Measurements from ENCODE around the gene SAMD14.

SAMD14 gene

GRCh38 chr17:50132104-50132794 lies 2.3 kb upstream of the SAMD14 start:
- no peak for DNase-seq (ENCODE audit: low read depth)

DNA sequence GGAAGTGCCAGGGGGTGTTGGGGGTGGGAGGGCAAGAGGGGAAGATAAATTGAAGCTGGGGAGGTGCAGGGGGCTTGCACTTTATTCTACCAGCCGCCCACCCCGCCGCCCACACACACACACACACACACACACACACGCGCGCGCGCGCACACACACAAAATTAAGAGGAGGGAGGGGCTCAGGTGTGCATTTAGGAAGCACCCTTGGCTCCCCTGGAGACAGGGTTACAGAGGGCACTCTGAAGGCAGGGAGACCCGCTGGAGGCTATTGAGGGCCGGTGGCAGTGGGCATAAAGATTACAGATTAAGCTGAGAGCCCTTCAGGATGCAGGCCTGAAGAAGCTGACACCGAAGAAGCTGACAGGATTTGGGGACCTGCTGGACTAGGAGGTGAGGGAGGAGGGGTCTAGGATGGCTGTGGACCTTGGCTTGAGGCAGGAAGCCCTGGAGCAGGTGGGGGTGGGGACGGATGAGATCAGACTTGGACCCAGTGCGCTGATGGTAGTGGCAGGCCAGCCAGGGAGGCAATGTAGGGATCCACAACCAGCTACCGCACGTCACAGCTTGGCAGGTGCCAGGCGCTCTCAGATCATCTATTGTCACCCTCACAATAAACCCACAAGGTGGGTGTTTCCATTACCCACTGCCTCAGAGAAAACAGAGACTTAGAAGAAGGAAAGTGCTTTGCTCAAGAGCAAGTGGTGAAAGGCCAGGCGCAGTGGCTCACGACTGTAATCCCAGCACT lies 772 bp upstream of the SAMD14 start:
- no peak for DNase-seq (ENCODE audit: low read depth)

- DNase-seq (ENCODE audit: low read depth), result no peak
Measured at GRCh38 chr17:50129353-50129727, 620 bp downstream of the SAMD14 start.

- DNase-seq (ENCODE audit: low read depth), result no peak
Measured at GRCh38 chr17:50128441-50129352, 1.3 kb downstream of the SAMD14 start.

- DNase-seq (ENCODE audit: low read depth), result no peak
Measured at GRCh38 chr17:50127697-50128361, 2.1 kb downstream of the SAMD14 start.

DNA sequence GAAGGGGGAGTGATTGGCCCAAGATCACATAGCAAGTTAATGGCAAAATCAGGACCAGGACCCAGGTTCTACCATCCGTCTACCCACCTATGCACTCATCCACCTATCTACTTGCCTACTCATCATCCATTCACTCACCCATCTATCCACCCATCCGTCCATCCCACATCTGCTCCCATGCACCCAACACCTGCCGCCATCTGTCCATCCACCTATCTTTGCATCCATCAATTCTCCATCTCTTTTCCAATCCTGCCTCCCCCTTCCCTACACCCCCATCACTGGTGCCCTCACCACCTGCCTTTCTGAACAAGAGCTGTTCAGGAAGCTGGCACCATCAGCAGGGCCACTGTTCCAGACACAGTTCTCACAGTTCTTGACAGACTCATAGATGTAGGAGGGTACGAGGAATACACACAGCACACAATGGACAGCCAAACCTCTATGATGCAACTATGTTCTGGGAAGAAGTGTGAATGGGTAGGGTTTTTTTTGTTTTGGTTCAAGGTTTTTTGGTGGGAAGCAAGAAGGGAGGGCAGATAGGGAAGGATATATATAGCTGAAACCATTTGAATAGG lies 4.5 kb downstream of the SAMD14 start:
- no peak for DNase-seq (ENCODE audit: low read depth)

DNA sequence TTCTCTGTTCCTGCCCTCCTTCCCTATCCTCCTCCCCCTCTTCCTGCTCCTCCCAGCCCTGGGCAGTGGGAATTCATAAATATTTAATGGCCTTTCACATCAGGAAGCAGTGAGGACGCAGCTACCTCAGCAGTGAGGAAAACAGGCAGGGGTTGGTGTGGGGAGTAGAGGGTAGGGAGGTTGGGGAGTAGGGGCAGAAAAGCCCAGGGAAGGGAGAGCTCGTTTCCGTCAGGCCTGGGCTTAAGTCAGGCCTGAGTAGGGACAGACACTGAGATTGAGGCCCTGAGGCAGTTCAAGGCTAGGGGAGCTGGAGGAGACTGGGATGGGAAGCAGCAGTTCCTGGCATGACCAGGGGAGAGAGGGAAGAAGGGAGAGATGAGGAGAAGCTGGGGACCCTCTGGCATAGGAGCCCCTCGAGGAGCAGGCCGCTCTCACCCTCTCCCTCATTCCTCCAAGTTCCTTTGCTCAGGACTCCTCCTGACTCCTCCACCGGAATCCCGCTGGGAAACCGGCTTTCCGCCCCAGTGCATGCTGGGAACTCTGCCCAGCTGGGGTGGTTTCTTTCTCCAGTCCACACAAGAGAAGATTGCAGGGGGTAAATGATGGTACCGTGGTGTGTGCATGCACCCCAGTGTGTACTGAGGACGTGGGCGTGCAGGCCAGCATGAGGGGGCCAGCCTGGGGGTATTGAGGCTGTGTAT lies 6.2 kb downstream of the SAMD14 start:
- no peak for DNase-seq (ENCODE audit: low read depth)

GRCh38 chr17:50122945-50123344 lies 7.0 kb downstream of the SAMD14 start:
- no peak for DNase-seq (ENCODE audit: low read depth)

DNA sequence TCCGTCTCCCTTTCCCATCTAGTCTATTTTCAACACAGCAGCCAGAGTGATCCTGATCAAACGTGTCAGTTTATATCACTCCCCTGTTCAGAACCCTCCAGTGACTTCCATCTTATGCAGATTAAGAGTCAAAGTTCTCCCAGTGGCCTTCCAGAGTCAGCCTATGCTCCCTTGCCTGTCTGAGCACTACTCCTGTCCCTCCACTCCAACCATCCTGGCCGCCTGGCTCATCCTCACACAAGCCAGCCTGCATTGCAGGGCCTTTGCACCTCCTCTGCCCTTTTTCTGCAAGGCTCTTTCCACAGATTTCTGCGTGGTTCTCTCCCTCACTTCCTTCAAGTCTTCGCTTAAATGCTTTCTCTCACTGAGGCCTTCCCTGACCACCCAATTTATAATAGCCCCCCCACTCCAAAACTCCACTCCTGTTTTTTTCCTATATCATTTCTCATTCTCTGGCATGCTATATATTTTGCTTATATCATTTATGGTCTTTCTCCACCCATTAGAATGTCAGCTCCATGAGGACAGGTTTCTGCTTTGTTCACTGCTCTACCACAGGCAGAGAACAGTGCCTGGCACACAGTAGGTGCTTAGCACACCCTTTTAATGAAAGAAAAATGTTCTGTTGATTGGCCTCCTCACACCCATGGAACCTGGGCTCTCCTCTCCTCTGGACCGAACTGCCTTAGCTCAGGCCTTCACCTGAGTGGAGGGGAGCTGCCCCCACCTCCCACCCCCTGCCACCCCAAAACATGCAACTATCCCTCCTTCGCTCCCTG lies 9.3 kb downstream of the SAMD14 start:
- DNase-seq (ENCODE audit: low read depth), result no peak

GRCh38 chr17:50118828-50119218 lies 11.1 kb downstream of the SAMD14 start:
- no peak for DNase-seq (ENCODE audit: low read depth)

GRCh38 chr17:50118076-50118827 lies 11.7 kb downstream of the SAMD14 start:
- DNase-seq (ENCODE audit: low read depth), result no peak

GRCh38 chr17:50117202-50118051 lies 12.5 kb downstream of the SAMD14 start:
- no peak for DNase-seq (ENCODE audit: low read depth)

- DNase-seq (ENCODE audit: low read depth), result no peak
Measured at GRCh38 chr17:50115756-50116155, 14.2 kb downstream of the SAMD14 start.

GRCh38 chr17:50114849-50115357 lies 15.1 kb downstream of the SAMD14 start:
- DNase-seq (ENCODE audit: low read depth), result no peak

DNA sequence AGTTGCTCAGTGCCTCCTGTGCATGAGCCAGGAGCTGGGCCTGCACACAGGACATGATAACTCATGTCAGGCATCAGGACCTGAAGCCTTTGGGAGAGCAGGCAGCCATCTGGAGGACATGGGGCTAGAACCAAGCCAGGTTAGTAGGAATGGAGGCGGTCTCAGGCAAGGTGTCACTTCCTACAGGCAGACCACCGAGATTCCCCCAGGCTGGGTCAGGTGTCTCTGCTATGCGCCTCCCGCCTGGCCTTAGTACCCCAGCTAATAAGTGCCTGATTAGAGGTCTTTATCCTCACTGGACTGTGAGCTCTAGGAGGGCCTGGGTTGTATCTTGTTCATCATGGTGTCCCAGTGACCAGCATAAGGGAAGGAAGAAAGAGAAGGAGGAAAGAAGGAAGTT lies 15.6 kb downstream of the SAMD14 start:
- DNase-seq (ENCODE audit: low read depth), result no peak

GRCh38 chr17:50113624-50114320 lies 16.2 kb downstream of the SAMD14 start:
- no peak for DNase-seq (ENCODE audit: low read depth)

- no peak for DNase-seq (ENCODE audit: low read depth)
Measured at GRCh38 chr17:50112694-50113093, 17.3 kb downstream of the SAMD14 start.

Data from stimulated activated CD8-positive, alpha-beta memory T cell treated with anti-CD3 and anti-CD28 coated beads, Interleukin-15, amount 100 ng/mL, for 24 hours (primary cell).